ENCODE data around the gene DMBT1.
"Not testable (repeated sequence)": the region's sequence is repeated elsewhere in the genome, so short reads cannot be mapped to it uniquely, and the experiment has no call there.

Gene DMBT1

DNA sequence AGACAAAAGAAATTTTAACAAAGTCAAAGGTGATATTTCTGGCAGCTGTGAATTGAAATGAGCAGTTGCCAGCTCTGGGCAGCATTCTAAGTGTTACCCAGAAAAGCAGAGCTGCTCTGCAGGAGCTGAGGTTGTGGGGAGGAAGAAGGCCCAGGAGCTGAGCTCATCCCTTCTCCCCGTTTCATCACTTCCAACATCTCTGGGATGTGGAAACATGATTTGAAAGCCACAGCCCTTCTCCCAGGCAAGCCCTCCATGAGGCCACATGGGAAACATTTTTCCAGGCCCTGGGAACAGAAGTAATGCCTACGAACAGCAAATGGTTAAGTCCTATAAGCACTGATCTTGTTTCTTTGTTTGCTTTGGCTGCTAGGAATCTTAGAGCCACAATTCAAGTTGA is 10.9 kb upstream of the DMBT1 start:
- no peak for DNase-seq

DNA sequence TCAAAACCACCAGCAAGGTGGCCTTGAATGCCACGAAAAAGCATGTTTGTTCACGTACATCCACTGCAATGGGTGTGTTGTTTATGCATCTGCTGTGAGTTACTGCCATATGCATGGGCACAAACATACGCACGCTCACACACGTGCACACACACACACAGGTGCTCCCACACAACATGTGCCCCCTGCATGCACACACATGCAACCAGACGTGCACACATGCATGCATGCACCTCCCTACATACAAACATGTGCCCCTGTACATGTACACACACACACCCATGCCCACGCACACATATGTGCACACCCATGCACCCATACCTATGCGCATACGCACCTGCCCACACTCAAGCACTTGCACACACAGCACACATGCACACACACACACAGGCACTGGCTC is 10.1 kb upstream of the DMBT1 start:
- DNase-seq: no peak

DNA sequence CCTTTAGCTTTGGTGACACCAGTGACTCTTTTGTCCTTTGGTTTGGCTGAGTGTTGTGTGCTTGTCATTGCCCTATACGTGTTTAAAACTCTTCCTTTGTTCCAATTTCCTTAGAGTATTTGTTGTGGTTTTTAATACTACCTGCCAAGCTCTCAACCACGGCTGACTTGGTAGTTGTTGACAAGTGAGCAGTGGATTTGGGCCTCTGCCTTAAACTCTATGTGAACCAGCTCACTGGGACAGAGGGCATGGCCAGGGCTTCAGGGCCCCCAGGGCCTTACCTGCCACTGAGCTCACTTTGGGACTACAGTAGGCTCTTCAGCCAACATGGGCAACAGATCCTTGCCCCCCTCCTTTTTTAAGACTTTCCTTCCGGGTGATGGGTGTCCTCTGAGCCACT is 9.6 kb upstream of the DMBT1 start:
- no peak for DNase-seq

DNA sequence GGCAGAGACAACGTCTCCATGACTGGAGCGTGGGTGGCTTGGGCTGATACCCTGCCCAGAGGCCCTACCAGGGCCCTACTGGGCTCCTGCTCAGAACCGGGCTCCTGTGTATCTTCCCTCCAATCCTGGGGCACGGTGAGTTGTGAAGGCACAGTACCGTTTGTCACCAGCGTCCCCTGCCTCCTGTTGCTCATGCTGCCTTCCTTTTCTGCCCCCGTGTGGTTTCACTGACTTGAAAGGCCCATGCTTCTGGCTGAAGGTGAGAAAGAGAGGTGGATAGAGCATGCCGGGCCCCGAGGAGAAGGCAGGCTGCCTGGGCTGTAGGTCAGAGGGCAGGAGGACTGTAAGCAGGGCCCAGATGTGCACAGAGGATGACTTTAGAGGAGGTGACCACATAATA is 9.1 kb upstream of the DMBT1 start:
- DNase-seq: no peak

DNA sequence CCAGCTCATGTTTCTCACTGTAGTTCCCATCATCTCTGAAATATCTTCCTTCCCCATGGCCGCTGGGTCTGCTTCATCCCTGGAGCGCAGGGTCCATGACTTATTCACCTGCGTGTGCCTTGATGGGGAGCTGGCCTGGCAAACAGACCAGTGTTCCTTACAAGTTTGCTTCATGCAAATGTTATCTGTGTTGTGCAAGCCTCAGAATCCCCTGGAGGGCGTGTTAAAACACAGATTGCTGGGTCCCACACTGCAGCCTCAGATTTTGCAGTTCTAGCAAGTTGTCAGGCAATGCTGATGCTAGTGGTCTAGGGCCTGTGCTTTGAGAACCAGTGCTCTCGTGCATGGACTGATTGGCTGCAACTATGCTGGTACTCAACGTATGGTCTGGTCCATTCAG is 7.2 kb upstream of the DMBT1 start:
- DNase-seq: no peak

DNA sequence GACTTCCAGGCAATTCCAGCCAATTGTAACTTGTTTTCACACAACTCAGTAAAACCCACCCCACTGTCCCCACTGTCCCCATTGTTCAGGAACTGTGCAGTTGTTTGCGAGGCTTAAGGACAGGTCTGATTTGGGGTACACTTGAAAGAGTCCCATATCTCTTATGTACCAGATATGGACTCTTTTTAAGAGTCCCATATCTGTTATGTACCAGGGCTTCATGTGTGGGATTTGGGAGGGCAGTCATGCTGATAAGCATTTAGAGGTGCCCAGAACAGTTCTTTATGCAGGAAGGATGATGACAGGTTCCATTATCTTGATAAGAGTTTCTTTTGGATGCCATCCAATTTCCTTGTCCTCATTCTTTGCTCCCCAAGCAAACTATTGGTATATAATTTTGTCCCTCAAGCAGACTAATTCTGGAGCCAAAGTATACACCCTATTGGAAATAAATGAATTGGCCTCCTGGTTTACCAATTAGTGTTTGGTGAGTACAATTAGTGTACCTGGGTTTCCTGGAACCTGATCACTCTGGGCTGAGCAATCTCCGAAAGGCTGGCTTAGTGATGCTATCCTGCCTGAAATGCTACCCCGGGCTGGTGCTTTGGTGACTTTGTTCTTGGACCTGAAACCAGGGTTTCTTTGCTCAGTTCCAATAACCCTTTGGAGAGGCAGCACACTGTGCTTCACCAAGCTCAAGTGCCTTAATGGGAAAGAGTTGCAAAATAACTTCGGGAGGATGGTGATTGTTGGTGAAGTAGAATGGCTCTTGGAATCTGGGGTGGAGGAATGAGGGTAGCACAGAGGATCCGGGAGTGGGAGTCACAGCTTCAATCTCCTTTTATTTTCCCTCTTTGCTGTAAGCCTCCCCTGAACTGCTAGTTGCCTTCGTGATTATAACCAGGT is 6.2 kb upstream of the DMBT1 start:
- DNase-seq: no peak

DNA sequence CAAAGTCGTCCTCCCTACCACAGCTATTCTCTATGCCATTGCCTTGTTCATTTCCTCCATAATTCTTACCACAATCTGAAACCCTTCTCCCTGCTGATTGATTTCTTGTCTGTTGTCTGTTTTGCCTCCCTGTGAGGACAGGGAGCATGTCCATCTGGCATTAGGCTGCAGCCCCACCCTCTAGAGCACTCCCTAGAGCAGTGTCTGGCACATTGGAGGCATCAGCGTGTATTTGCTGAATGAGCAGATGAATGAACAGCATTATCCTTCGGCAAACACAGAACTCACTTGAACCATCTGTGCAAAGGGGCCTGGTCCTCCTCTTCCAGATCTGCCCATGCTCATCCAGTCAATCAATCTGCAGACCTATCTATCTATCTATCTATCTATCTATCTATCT is 5.1 kb upstream of the DMBT1 start:
- DNase-seq: no peak

DNA sequence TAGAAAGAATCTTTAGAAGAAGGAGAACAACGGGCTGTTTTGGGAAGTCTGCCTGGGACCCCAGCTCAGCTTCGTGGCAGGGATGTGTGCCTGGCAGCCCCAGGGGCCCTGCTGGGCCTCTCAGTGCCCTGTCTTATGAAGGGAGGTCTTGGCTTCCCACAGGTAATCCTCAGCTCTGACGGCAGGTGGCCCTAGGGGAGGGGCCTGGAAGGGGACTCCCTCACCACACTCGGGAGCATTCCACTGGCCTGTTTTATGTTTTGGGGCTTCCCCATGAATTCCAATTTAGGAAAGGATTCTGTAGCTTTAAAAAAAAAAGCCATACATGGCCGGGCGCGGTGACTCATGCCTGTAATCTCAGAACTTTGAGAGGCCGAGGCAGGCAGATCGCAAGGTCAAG is 3.0 kb upstream of the DMBT1 start:
- no peak for DNase-seq

DNA sequence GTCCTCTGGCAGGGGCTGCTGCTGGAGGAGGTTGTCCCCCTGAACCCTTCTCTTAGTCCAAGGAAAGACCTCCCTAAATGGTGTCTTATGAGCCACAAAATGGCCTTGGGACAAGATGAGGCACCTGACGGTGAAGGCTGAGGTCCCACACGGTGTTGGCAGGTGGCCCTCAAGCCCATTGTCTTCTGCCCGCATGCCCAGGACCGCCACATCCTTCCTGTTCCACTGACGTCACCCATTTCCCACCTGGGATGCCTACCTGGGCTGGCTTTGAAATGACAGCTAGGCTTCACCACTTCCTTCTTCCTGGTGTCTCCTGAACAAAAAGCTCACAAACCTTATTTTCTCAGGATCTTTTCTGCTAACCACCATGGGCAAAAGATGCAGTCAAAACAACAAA is 2.1 kb upstream of the DMBT1 start:
- DNase-seq: no peak

DNA sequence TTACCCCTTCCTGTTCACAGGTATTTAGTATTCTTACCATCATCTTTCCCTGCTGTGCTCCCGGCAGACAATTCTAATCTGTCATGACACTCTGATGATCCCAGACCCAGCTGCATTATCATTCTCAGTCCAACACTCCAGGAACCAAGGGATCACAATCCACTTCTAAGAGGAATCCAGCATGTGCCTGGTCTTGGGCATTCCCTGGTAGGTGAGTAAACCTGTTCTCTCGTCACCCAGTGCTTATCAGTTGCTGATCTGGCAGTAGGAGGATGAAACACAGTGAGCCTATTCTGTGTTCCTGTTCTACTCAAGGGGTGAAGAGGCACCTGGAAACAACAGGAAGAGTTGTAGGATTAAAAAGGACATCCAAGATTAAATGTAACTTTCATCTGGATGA is 1.3 kb upstream of the DMBT1 start:
- no peak for DNase-seq

DNA sequence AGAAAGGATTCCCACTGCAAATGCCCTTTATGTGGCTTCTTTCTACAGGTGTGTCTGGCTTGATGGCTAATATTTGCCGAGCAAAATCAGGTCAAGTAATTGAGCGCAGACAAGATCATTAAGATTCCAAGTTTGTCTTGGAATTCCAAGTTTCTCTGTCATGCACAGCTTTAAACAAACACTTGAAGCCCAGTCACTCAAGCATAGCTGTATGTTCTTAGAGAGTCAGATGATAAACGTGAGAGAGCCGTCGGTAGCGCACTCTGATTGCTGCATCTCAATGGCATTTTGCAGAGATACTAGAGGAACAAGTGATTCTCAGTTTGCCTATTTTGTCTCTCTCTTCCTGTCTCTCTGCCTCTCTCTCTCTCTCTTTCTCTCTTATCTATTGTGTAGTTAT is 658 bp downstream of the DMBT1 start:
- DNase-seq: no peak

DNA sequence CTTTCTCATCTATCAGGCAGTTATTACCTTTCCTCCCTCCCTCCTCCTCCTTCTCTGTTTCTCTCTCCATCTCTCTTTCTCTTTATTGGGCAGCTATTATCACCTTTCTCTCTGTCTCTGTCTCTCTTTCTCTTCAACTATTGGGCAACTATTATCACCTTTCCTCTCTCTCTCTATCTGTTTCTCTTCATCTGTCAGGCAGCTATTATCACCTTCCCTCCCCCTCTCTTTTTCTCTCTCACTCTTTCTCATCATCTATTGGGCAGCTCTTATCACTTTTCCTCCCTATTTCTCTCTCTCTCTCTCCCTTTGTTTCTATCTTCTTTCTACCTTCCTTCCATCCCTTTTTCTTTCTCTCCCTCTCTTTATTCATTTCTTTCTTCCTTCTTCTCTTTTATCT is 1.2 kb downstream of the DMBT1 start:
- no peak for DNase-seq

DNA sequence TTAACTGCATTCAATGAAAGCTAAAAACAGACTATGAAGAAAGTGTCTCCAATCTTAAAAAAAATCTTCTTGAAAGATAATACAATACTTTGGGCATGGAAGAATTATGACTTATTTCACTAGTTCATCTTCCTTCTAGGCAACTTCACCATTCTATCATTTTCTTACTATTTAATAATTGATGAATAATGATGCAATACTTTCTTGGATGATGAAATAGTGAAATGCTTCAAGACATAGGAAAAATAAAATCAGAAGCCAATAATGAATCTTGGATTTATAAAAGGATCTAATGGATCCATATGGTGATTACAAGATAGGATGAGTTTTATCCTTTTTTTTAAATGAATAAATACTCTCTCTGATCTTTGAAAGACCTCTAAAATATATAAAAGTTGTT is 4.4 kb downstream of the DMBT1 start:
- no peak for DNase-seq

DNA sequence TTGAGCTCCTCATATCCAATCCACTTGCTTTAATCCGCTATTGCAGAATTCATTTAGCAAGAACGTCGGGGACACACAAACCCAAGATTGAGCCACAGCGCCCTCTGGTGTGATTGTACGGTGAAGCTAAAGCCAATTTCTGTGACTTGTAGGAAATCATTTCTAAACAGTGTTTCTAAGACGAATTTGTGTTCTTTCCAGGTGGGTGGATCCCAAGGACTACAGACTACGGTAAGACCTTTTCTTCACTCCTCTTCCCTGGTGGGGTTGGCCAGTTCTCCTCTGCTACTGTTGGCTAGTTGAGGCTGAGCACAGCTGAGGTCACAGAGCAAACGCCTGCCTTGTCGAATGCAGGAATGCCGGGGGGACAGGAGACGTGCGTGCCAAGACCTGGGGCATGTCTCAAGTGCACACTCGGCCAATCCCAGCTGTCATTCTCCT is 5.2 kb downstream of the DMBT1 start:
- peak; percentile 50 for DNase-seq

DNA sequence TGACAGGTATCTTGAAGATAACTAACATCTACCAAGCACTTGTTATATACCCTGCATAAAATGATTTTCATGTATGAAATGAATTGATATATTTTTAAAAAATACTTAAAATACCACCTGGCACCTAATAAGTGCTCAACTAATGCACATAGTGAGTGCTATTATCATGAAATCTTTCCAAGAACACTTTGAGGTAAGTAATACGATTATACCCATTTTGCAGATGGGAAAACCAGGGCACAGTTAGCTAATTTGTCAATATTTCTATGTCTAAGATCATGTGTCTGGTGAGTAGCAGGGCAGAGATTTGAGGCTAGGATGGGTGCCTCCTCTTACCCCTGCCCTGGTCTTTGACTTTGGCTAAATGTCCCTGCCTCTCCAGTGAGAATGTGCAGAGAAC is 6.1 kb downstream of the DMBT1 start:
- no peak for DNase-seq

DNA sequence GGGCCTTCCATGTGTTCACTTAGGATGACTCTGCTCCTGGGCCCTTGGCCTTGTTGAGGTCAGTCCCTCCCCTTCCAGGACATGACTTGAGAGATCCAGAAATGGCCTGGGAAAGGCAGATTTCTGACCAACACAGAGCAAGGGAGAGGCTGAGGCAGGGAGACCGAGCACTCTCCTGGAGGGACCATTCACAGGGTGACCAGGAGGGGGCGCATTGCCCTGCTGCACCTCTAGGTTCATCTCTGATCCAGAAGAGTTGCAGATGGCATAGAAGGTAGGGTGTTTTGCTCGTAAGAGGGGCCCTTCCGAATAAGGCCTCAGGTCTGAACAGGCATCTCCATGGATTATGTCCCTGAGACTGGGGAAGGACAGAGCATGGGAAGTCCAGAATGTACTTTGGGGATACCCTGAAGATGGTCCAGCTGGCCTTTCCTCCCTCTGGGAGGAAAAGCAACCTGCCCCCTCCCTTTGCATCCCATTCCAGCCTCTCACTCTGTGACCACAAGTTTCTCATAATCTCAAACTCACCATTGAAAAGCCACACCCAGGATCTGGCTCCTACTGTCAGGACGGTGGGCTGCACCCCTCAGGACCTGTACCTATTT is 6.6 kb downstream of the DMBT1 start:
- no peak for DNase-seq

DNA sequence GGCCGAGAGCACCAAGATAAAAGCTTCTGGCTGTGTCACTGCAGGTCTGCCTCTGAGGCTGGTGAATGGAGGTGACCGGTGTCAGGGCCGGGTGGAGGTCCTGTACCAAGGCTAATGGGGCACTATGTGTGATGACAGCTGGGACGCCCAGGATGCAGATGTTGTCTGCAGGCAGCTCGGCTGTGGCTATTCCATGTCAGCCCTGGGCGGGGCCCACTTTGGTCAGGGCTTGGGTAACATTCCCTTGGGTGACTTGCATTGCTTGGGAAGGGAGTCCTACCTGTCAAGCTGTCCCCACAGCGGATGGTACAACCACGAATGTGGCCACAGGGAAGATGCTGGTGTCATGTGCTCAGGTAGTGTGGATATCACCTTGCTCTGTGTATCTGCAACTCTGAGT is 8.0 kb downstream of the DMBT1 start:
- DNase-seq: no peak

DNA sequence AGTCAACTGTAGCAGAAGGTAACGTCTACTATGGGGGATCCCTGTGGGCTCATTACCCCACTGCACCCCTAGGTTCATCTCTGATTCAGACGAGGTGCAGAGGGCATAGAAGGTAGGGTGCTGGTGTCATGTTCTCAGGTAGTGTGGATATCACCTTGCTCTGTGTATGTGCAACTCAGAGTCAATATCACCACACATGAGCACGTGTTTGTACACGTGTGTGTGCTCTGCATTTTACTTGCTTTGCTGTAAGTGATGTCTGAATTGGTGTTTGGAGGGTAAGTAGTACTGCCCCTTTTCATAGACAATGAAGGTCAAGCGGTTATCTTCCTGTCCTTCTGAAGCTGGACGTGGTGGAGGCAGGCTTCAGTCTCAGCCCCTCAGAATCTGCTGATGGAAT is 10.4 kb downstream of the DMBT1 start:
- DNase-seq: no peak

DNA sequence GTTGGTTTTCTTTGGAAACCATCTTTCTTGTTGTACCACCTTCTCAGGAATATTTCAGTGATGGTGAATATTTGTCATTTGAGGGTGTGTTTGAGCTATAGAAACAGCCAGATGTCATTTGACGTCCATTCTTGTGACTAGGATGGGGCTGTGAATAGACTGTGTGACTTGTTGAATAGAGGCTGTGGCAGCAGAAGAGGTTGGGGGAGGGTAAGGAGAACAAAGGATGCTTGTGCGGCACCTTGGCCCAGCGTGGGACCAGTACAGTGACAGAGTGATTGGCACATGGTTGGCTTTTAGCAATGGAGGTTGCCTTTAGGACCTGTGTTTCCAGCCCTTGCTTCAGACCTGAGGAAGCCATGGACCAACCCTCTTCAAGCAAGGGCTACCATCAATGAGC is 11.3 kb downstream of the DMBT1 start:
- DNase-seq: no peak

DNA sequence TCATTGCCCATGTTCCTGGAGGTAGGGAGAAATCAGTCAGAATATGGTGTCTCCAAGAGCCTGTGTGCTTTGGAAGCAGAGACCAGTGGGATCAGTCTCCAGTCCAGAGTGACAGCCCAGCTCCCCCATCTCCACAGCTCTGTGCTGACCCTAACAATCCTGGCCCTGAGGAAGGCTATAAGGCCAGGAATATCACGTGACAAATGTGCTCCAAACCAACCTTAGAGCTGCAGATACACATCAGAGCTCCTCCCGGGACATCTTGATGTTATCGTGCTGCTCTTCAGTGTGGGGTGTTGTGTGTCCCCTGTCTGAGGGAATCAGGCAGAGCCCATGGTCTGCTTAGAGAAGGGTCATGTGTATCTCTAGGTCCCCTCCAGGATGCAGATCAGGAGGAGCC is 15.2 kb downstream of the DMBT1 start:
- no peak for DNase-seq

DNA sequence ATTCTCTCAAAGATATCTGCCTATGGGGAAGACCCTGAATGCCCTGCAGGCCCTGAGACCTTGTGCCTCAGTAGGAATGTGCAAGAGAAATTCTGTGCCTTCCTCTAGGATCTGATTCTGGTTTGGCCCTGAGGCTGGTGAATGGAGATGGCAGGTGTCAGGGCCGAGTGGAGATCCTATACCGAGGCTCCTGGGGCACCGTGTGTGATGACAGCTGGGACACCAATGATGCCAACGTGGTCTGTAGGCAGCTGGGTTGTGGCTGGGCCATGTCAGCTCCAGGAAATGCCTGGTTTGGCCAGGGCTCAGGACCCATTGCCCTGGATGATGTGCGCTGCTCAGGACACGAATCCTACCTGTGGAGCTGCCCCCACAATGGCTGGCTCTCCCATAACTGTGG is 15.7 kb downstream of the DMBT1 start:
- DNase-seq: no peak

DNA sequence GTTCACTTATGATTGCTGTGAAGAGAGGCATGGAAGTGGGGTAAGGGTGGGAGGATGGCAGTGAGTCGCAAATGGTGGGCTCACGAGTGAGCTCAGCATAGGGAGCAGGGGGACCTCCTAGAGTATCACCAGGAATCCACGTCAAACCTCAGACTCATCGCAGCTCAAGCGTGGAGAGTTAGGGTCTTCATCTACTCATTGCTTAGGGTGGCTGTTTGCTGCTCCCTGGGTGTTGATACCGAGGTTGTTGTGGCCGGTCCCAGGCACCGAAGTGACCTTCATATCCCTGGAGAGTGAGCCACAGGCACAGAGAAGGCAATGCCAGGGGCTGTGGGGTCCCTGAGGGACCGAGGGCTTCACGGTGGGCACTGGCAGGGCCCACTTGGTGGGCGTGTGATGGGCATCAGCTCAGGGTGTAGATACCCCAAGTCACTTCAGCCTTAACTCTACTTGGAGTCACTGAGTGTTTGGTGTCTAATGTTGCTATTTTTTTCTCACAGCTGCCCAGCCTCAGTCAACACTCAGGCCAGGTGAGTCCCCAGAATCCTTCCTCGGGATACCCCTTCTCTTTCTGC is 16.8 kb downstream of the DMBT1 start:
- no peak for DNase-seq

DNA sequence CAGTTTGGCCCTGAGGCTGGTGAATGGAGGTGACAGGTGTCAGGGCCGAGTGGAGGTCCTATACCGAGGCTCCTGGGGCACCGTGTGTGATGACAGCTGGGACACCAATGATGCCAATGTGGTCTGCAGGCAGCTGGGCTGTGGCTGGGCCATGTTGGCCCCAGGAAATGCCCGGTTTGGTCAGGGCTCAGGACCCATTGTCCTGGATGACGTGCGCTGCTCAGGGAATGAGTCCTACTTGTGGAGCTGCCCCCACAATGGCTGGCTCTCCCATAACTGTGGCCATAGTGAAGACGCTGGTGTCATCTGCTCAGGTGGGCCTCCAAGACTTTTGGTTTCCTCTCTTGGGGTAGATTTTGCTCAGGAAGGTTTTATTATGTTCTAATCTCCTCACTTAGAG is 25.5 kb downstream of the DMBT1 start:
- DNase-seq: not testable (repeated sequence)

DNA sequence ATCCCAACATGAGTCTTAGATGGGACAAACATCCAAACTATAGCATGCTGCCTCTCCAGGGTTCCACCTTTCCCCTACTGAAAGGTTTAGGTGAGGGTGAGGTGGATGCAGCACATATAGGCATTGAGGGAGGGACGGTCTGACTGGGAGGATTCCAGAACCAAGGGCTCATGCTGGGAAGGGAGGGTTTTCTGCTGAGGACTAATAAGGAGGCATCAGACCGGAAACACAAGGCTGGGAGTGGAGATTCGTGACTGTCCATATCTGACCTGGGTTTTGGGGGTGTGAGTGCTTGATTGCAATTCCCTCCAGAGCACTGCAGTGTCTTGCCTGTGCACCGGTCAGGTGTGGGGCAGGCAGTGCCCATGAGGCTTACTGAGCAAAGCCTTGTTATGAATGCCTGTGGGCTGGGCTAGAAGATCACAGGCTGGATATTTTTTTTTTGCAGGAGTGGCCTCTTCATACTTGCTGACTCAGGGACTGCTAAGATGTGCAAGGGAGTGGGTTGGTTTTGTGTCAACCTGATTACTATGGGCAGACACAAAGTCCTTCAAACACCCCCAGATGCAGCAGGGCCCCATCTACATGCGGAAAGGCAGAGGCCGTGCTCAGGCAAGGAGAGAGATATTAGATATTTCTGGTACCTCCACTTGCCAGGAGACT is 26.7 kb downstream of the DMBT1 start:
- DNase-seq: no peak

All from KG1 (cell line).